HUES6 (cell line): Measurements from ENCODE around the gene DMD.

Experiments
- H3K27ac ChIP-seq: 2 replicates; pipeline ENCODE4 v1.7.0; 2013; ENCODE audit warnings: low read depth, mild to moderate bottlenecking, low read length, inconsistent platforms
- H3K27me3 ChIP-seq: 2 replicates; pipeline ENCODE4 v1.6.1; 2013; ENCODE audit warnings: low read length; ENCODE audit not compliant: control insufficient read depth, insufficient read depth
- H3K36me3 ChIP-seq: 2 replicates; pipeline ENCODE4 v1.6.1; 2013; ENCODE audit warnings: low read length; ENCODE audit not compliant: control insufficient read depth, insufficient read depth
- H3K4me1 ChIP-seq: 2 replicates; pipeline ENCODE4 v1.6.1; 2013; ENCODE audit warnings: low read length; ENCODE audit not compliant: control insufficient read depth, insufficient read depth
- H3K4me3 ChIP-seq: 2 replicates; pipeline ENCODE4 v1.5.1; 2013; ENCODE audit warnings: low read depth, low read length
- H3K9ac ChIP-seq: one replicate; pipeline ENCODE4 v1.6.1; 2013; ENCODE audit warnings: mild to moderate bottlenecking, low read length
- H3K9me3 ChIP-seq: 2 replicates; pipeline ENCODE4 v1.6.1; 2013; ENCODE audit warnings: low read depth, low read length; ENCODE audit not compliant: control insufficient read depth, insufficient read depth

The DMD gene

DNA sequence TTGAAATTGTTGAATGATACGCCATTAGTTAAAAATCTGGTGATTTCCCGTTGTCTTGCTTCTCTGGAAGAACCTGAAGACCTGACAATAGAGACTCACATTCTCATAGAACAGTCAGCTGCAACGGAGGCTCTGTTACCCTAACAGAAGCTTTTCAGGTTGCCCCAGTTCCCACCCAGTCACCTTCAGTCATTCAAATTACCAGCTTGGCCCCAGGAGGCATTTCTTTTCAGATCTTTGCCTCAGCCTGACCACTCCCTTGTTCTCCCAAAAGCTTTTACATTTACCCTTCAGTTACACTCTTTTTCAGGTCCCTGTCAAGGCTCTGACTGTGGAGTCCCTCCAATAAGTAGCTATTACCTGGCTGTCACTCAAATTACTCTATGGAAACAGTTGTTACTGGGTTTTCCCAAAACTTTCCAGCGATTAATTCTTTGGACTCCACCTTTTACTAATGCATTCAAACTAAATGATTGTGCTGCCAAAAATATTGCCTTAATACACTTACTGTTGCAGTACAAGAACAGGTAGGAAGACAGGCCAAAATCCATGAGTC lies 1977.3 kb downstream of the DMD start:
- no peaks in the 10 kb centered on the region for H3K9me3 ChIP-seq
- no peak overlapping the region for H3K27ac ChIP-seq
- H3K9ac ChIP-seq = no peak overlapping the region

DNA sequence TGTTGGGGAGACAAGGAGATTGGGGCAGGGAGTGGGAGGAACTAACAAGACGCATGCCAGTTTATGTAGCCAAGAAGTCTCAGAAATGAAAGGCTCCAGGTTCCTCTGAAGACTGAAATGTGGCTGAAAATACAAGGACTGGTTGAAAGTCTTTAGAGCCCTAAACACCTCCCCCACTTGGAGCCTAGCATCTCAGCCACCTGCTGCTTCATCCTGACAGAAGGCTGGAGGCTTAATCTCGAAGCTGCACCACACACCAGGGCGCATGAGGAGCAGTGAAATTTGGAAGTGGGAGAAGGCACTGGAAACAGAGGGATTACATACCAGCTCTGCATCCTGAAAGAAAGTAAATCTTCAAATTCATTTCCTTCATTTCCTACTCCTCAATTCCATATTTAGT lies 1978.8 kb downstream of the DMD start:
- Histone ChIP-seq H3K9me3 (no peaks in the 10 kb centered on the region), H3K27me3 (no peaks in the 10 kb centered on the region; the same call in 1 of the 2 replicates), H3K27ac (no peak overlapping the region), H3K4me3 (0 out of 2 replicates have a peak overlapping the region, but pooled peaks have one; percentile 2), H3K36me3 (no peaks in the 10 kb centered on the region), H3K9ac (no peak overlapping the region), H3K4me1 (peaks cover 33% of the 10 kb centered on the region)

More for the DNA sequence above, 1977.3 kb downstream of the DMD start:
- Histone ChIP-seq H3K36me3 (no peaks in the 10 kb centered on the region), H3K4me1 (peaks cover 44% of the 10 kb centered on the region), H3K4me3 (no peak overlapping the region), H3K27me3 (no peaks in the 10 kb centered on the region; the same call in 1 of the 2 replicates)

GRCh38 chrX:31228909-31229308 lies 1982.4 kb downstream of the DMD start:
- Histone ChIP-seq H3K4me3 (no peak overlapping the region), H3K9me3 (no peaks in the 10 kb centered on the region), H3K27ac (no peak overlapping the region), H3K4me1 (peaks cover 21% of the 10 kb centered on the region), H3K36me3 (no peaks in the 10 kb centered on the region), H3K27me3 (no peaks in the 10 kb centered on the region; the same call in 1 of the 2 replicates), H3K9ac (no peak overlapping the region)

DNA sequence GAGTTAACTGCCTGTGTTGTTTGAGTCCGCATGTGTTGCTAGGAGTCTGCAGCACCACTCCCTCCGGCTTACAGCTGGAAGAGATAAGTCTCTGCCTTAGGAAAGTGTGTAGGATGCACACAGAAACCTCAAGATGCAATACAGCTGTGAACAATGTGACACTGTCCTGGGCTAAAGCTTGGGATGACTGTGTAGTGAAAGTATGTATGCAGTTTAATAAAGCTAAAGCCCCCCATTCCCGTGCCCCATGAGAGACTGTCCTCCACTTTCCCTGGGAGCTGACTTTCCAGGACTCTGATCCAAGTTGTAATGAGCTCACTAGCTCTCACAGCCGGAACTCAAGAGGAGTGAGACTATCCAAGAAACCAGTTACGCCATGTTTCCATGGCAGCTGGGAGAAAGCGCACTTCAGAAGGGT lies 1982.9 kb downstream of the DMD start:
- no peaks in the 10 kb centered on the region for H3K9me3 ChIP-seq
- H3K27ac ChIP-seq = no peak overlapping the region
- H3K4me1 ChIP-seq = peaks cover 16% of the 10 kb centered on the region
- H3K36me3 ChIP-seq = no peaks in the 10 kb centered on the region
- no peak overlapping the region for H3K4me3 ChIP-seq
- H3K9ac ChIP-seq = no peak overlapping the region
- no peaks in the 10 kb centered on the region; the same call in 1 of the 2 replicates for H3K27me3 ChIP-seq

GRCh38 chrX:31227250-31227649 lies 1984.1 kb downstream of the DMD start:
- no peaks in the 10 kb centered on the region for H3K27me3 ChIP-seq
- H3K36me3 ChIP-seq = no peaks in the 10 kb centered on the region
- H3K4me3 ChIP-seq = no peak overlapping the region
- peaks cover 4% of the 10 kb centered on the region for H3K4me1 ChIP-seq
- no peaks in the 10 kb centered on the region for H3K9me3 ChIP-seq
- H3K9ac ChIP-seq = no peak overlapping the region
- H3K27ac ChIP-seq = no peak overlapping the region

DNA sequence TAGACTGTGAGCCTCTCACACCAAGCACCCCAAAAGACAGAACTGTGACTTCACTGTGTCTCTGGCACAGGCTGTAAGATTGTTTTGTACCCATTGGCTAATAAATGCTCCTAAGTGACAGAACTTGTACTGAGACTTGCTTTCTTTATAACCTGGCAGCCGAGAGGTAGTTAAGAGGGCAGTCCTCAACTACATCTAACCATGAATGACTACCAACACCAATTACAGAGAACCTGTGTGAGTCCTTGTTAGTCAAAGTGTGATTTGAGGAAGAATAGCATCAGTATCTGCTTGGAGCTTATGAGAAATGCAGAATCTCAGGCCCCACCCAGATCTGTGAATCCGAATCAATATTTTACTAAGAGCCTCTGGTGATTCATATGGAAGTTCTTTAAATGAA lies 1985.5 kb downstream of the DMD start:
- Histone ChIP-seq H3K36me3 (no peaks in the 10 kb centered on the region), H3K4me3 (no peak overlapping the region), H3K9ac (no peak overlapping the region), H3K27me3 (no peaks in the 10 kb centered on the region), H3K27ac (no peak overlapping the region), H3K9me3 (no peaks in the 10 kb centered on the region), H3K4me1 (no peaks in the 10 kb centered on the region)

GRCh38 chrX:31224381-31225012 lies 1986.9 kb downstream of the DMD start:
- Histone ChIP-seq H3K36me3 (no peaks in the 10 kb centered on the region), H3K9me3 (no peaks in the 10 kb centered on the region), H3K4me3 (no peak overlapping the region), H3K9ac (no peak overlapping the region), H3K27me3 (no peaks in the 10 kb centered on the region), H3K4me1 (peaks cover 2% of the 10 kb centered on the region; the same call in 1 of the 2 replicates), H3K27ac (no peak overlapping the region)

DNA sequence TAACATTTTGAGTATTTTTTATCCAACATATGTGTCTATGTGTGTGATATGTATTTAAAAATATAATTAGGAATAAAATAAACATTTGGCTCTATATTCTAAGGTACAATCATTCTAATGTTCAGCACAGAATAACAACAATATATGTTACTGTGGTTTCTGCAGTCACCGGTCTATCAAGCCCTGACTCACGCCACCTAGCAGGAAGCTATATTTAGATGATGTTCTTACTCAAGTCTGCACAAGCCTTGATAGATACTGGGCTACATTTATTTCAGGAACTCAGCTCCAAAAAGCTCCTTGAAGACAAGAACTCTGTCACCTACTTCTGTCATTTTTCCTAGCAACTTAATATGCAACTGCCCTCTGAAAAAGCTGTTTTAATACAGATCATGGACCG lies 1987.5 kb downstream of the DMD start:
- H3K9ac ChIP-seq = no peak overlapping the region
- H3K27ac ChIP-seq = no peak overlapping the region
- no peak overlapping the region for H3K4me3 ChIP-seq
- H3K9me3 ChIP-seq = no peaks in the 10 kb centered on the region
- H3K27me3 ChIP-seq = no peaks in the 10 kb centered on the region
- H3K36me3 ChIP-seq = no peaks in the 10 kb centered on the region
- peaks cover 9% of the 10 kb centered on the region; the same call in 1 of the 2 replicates for H3K4me1 ChIP-seq

GRCh38 chrX:31222946-31223345 lies 1988.4 kb downstream of the DMD start:
- Histone ChIP-seq H3K4me1 (peaks cover 10% of the 10 kb centered on the region; the same call in 1 of the 2 replicates), H3K9me3 (no peaks in the 10 kb centered on the region), H3K9ac (no peak overlapping the region), H3K36me3 (no peaks in the 10 kb centered on the region), H3K27me3 (no peaks in the 10 kb centered on the region), H3K4me3 (no peak overlapping the region), H3K27ac (no peak overlapping the region)

DNA sequence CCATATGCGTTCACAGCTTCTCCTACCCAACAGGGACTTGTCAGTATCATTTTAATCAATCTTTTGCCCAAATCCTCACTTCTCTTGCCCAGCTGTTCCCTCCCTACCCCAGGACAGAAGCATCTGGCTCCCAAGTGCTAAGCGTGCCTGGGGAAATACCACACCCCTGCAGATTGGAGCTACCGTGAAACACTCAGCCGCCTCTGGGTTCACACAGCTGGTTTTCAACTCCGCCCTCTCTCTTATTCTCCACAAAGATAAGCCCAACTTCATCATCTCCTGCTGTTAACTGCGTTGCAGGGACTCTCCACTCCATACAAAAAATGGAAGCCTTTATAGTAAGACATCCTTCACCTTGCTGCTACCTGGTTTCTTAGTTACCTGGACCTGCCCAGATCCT lies 1992.2 kb downstream of the DMD start:
- Histone ChIP-seq H3K9me3 (no peaks in the 10 kb centered on the region), H3K4me1 (peaks cover 10% of the 10 kb centered on the region; the same call in 1 of the 2 replicates), H3K27me3 (no peaks in the 10 kb centered on the region), H3K36me3 (no peaks in the 10 kb centered on the region), H3K4me3 (no peak overlapping the region), H3K9ac (no peak overlapping the region), H3K27ac (no peak overlapping the region)

DNA sequence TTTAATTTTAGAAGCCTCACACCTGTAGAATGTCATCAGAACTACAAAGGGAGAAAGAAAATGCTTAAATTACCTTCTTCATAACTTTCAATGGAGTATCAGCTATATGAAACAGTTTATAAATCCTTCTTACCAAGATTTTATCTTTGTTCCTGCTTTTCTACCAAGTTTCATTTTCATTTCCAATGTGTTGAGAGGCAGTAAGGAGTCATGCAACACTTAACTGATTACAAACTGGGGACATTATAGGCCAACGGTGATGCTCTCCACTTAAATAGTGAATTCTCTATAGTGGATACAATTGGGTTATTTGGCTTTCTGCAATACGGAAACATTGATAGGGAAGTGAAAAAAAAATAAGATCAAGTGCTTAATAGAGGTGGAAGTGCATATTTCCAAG lies 1994.3 kb downstream of the DMD start:
- Histone ChIP-seq H3K36me3 (no peaks in the 10 kb centered on the region), H3K27ac (no peak overlapping the region), H3K27me3 (no peaks in the 10 kb centered on the region), H3K9ac (no peak overlapping the region), H3K4me1 (peaks cover 18% of the 10 kb centered on the region; the same call in 1 of the 2 replicates), H3K4me3 (no peak overlapping the region), H3K9me3 (no peaks in the 10 kb centered on the region)
